Sigmoid colon (tissue), 4 donors: Measurements from ENCODE around the gene ZBED3.

ENCODE experiments used
- CTCF ChIP-seq, 4 experiments: fragments of 450-650 bp in 3 of 4; fragments of 200-600 bp in 1 of 4; IDR thresholded peaks; one replicate each; pipeline ENCODE4 v1.5.1; 2016 to 2019; ENCODE audit warnings: antibody characterized with exemption in 4 of 4, mild to moderate bottlenecking in 3 of 4, moderate library complexity in 2 of 4
- EP300 ChIP-seq, 4 donors: sonication (generic); formaldehyde crosslinking; IDR thresholded peaks; one replicate each; pipeline ENCODE4 v1.6.1; 2017; ENCODE audit warnings: antibody characterized with exemption in 4 of 4
- POLR2AphosphoS5 ChIP-seq, 4 donors: sonication (generic); formaldehyde crosslinking; IDR thresholded peaks; one replicate each; pipeline ENCODE4 v1.6.1; 2017; ENCODE audit warnings: antibody characterized with exemption in 4 of 4

DNA sequence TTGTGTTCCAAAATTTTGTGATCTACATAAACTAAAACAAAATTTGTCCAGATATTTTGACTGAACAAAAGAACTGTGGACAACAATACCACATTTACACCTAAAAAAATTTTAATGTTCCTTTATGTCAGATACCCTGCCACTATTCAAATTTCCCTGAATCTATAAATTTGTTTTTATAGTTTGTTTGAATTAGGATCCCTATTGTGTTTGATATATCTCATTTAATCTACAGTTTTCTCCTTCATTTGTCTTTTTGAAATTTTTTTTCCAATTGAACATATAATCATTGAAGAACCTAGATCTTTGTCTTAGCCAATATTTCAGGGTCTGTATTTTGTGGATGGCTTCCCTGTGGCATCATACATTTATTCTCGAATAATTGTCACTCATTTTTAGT, 51.1 kb downstream of the ZBED3 start:
- TF ChIP-seq POLR2AphosphoS5 (IDR thresholded peaks at IDR 0.05) = no peak
- no peak for TF ChIP-seq CTCF (IDR thresholded peaks at IDR 0.05)
- TF ChIP-seq EP300 (IDR thresholded peaks at IDR 0.05) = no peak
